ENCODE measurements around the gene EXD3.

EXD3 gene

GRCh38 chr9:137272241-137273094 lies 150.5 kb downstream of the EXD3 start:
- TF ChIP-seq CTCF (IDR thresholded peaks at IDR 0.05; ENCODE audit: low read depth, low read length) = no peak
- no peak overlapping the region for H3K4me3 ChIP-seq (ENCODE audit: low read depth, low read length)

- TF ChIP-seq CTCF (IDR thresholded peaks at IDR 0.05; ENCODE audit: low read depth, low read length) = no peak
These were observed 151.3 kb downstream of the EXD3 start for GRCh38 chr9:137271696-137272076.

GRCh38 chr9:137270929-137271695 lies 151.8 kb downstream of the EXD3 start:
- H3K4me3 ChIP-seq (ENCODE audit: low read depth, low read length) = no peak overlapping the region
- TF ChIP-seq CTCF (IDR thresholded peaks at IDR 0.05; ENCODE audit: low read depth, low read length) = no peak

More at GRCh38 chr9:137271696-137272076, 151.3 kb downstream of the EXD3 start:
- no peak overlapping the region for H3K4me3 ChIP-seq (ENCODE audit: low read depth, low read length)

GRCh38 chr9:137269231-137269772 lies 153.7 kb downstream of the EXD3 start:
- H3K4me3 ChIP-seq (ENCODE audit: low read depth, low read length) = no peak overlapping the region
- TF ChIP-seq CTCF (IDR thresholded peaks at IDR 0.05; ENCODE audit: low read depth, low read length) = no peak

- no peak for TF ChIP-seq CTCF (IDR thresholded peaks at IDR 0.05; ENCODE audit: low read depth, low read length)
- H3K4me3 ChIP-seq (ENCODE audit: low read depth, low read length) = no peak overlapping the region
These were observed 154.3 kb downstream of the EXD3 start for GRCh38 chr9:137268538-137269201.

GRCh38 chr9:137267933-137268355 lies 155.0 kb downstream of the EXD3 start:
- H3K4me3 ChIP-seq (ENCODE audit: low read depth, low read length) = no peak overlapping the region
- TF ChIP-seq CTCF (IDR thresholded peaks at IDR 0.05; ENCODE audit: low read depth, low read length) = no peak

Measured in WI38 (cell line).